H9 (cell line): ENCODE results near the gene UGT2B15. TPM values are rescaled to one million over a fixed set of nuclear protein-coding genes. Genes with fewer than 3 reads are reported as not detected.
"Not testable (repeated sequence)": the region's sequence is repeated elsewhere in the genome, so short reads cannot be mapped to it uniquely, and the experiment has no call there.

Experiments
- DNase-seq: peaks from one replicate; pipeline ENCODE4 v3.0.0-alpha.2; 2017
- H2AFZ ChIP-seq: one replicate; pipeline ENCODE4 v1.6.1; 2013; ENCODE audit warnings: mild to moderate bottlenecking, low read length, control low read depth, moderate library complexity
- H2AK5ac ChIP-seq: 2 replicates; pipeline ENCODE4 v1.6.1; 2013; ENCODE audit warnings: low read length, control low read depth, mixed read lengths; ENCODE audit not compliant: insufficient read length
- H2BK120ac ChIP-seq: one replicate; pipeline ENCODE4 v1.6.1; 2013; ENCODE audit warnings: low read depth, mild to moderate bottlenecking, low read length, control low read depth, inconsistent platforms; ENCODE audit not compliant: poor library complexity, severe bottlenecking
- H2BK12ac ChIP-seq: 2 replicates; pipeline ENCODE4 v1.6.1; 2013; ENCODE audit warnings: low read length, control low read depth, mixed read lengths, low read depth; ENCODE audit not compliant: insufficient read length
- H2BK15ac ChIP-seq: 2 replicates; pipeline ENCODE4 v1.6.1; 2013; ENCODE audit warnings: low read depth, low read length, control low read depth
- H2BK20ac ChIP-seq: one replicate; pipeline ENCODE4 v1.6.1; 2013; ENCODE audit warnings: low read depth, mild to moderate bottlenecking, low read length, control low read depth, inconsistent platforms; ENCODE audit not compliant: poor library complexity, severe bottlenecking
- H2BK5ac ChIP-seq: 2 replicates; pipeline ENCODE4 v1.6.1; 2013; ENCODE audit warnings: low read length, control low read depth, mixed read lengths; ENCODE audit not compliant: insufficient read length
- H3K14ac ChIP-seq: 2 replicates; pipeline ENCODE4 v1.6.1; 2013; ENCODE audit warnings: low read length, control low read depth; ENCODE audit not compliant: insufficient read depth
- H3K18ac ChIP-seq: 2 replicates; pipeline ENCODE4 v1.6.1; 2013; ENCODE audit warnings: low read depth, mild to moderate bottlenecking, mixed read lengths, low read length, control low read depth; ENCODE audit not compliant: insufficient read length
- H3K23ac ChIP-seq: 2 replicates; pipeline ENCODE4 v1.6.1; 2013; ENCODE audit warnings: low read length, control low read depth, mixed read lengths, low read depth; ENCODE audit not compliant: insufficient read length
- H3K23me2 ChIP-seq: 2 replicates; pipeline ENCODE4 v1.6.1; 2013; ENCODE audit warnings: low read depth, mild to moderate bottlenecking, mixed read lengths, low read length, control low read depth; ENCODE audit not compliant: insufficient read length, poor library complexity, severe bottlenecking
- H3K27ac ChIP-seq: 2 replicates; pipeline ENCODE4 v1.5.1; 2013; ENCODE audit warnings: low read length, control low read depth, mixed read lengths, low read depth; ENCODE audit not compliant: insufficient read length
- H3K27me3 ChIP-seq: 2 replicates; pipeline ENCODE4 v1.6.1; 2013; ENCODE audit warnings: low read length, control low read depth, inconsistent platforms; ENCODE audit not compliant: insufficient read depth
- H3K4ac ChIP-seq: 2 replicates; pipeline ENCODE4 v1.6.1; 2013; ENCODE audit warnings: low read depth, mild to moderate bottlenecking, control low read depth, inconsistent platforms, low read length, moderate library complexity
- H3K4me1 ChIP-seq: 2 replicates; pipeline ENCODE4 v1.6.1; 2013; ENCODE audit warnings: low read length, control low read depth, inconsistent platforms; ENCODE audit not compliant: insufficient read depth
- H3K4me2 ChIP-seq: 2 replicates; pipeline ENCODE4 v1.6.1; 2013; ENCODE audit warnings: low read length, control low read depth, mixed read lengths; ENCODE audit not compliant: insufficient read length, insufficient read depth
- H3K56ac ChIP-seq: 2 replicates; pipeline ENCODE4 v1.6.1; 2013; ENCODE audit warnings: low read depth, mild to moderate bottlenecking, mixed read lengths, low read length, control low read depth; ENCODE audit not compliant: insufficient read length
- H3K79me1 ChIP-seq: 2 replicates; pipeline ENCODE4 v1.6.1; 2013; ENCODE audit warnings: low read depth, mild to moderate bottlenecking, moderate library complexity, low read length, control low read depth, inconsistent platforms; ENCODE audit not compliant: insufficient read depth, poor library complexity, severe bottlenecking
- H3K79me2 ChIP-seq: 2 replicates; pipeline ENCODE4 v1.6.1; 2013; ENCODE audit warnings: low read length, control low read depth, inconsistent platforms; ENCODE audit not compliant: insufficient read depth
- H3K9ac ChIP-seq: 2 replicates; pipeline ENCODE4 v1.6.1; 2013; ENCODE audit warnings: low read length, control low read depth, mixed read lengths; ENCODE audit not compliant: insufficient read length; ENCODE audit errors: extremely low read depth
- H3K9me3 ChIP-seq: one replicate; pipeline ENCODE4 v1.6.1; 2013; ENCODE audit warnings: low read depth, low read length, inconsistent platforms; ENCODE audit not compliant: control insufficient read depth
- H3T11ph ChIP-seq: one replicate; pipeline ENCODE4 v1.6.1; 2013; ENCODE audit warnings: mild to moderate bottlenecking, low read length, control low read depth, inconsistent platforms
- H4K20me1 ChIP-seq: one replicate; pipeline ENCODE4 v1.6.1; 2013; ENCODE audit not compliant: control insufficient read depth, insufficient read length, insufficient read depth
- H4K5ac ChIP-seq: 2 replicates; pipeline ENCODE4 v1.6.1; 2013; ENCODE audit warnings: low read depth, mild to moderate bottlenecking, mixed read lengths, low read length, control low read depth; ENCODE audit not compliant: insufficient read length
- H4K8ac ChIP-seq: replicated peaks from 2 replicates; pipeline ENCODE4 v1.6.1; 2013; ENCODE audit warnings: low read length, control low read depth, mixed read lengths, low read depth; ENCODE audit not compliant: insufficient read length
- H4K91ac ChIP-seq: 2 replicates; pipeline ENCODE4 v1.6.1; 2013; ENCODE audit warnings: low read depth, mild to moderate bottlenecking, moderate library complexity, mixed read lengths, low read length, control low read depth; ENCODE audit not compliant: insufficient read length
- H3K27ac Mint-ChIP-seq, 3 experiments: 2 replicates in 2 of 3; 3 replicates in 1 of 3; pipeline ENCODE4 v1.8.0; 2020 to 2021; ENCODE audit warnings: mixed read lengths in 3 of 3, mild to moderate bottlenecking in 1 of 3, moderate library complexity in 1 of 3
- H3K27me3 Mint-ChIP-seq: 2 replicates; pipeline ENCODE4 v1.8.0; 2021; ENCODE audit warnings: low read depth, mild to moderate bottlenecking, moderate library complexity, mixed read lengths
- H3K36me3 Mint-ChIP-seq, 3 experiments: 2 replicates in 2 of 3; 3 replicates in 1 of 3; pipeline ENCODE4 v1.8.0; 2020 to 2021; ENCODE audit warnings: low read depth in 3 of 3, mixed read lengths in 3 of 3; ENCODE audit not compliant: insufficient read depth in 1 of 3
- H3K4me1 Mint-ChIP-seq, 2 experiments: 2 replicates each; pipeline ENCODE4 v1.8.0; 2020; ENCODE audit warnings: mixed read lengths in 2 of 2
- H3K4me3 Mint-ChIP-seq, 2 experiments: 2 replicates in 1 of 2; 3 replicates in 1 of 2; pipeline ENCODE4 v1.8.0; 2020 to 2021; ENCODE audit warnings: mild to moderate bottlenecking in 2 of 2, mixed read lengths in 2 of 2, moderate library complexity in 1 of 2
- H3K9me3 Mint-ChIP-seq, 2 experiments: 2 replicates in 1 of 2; 3 replicates in 1 of 2; pipeline ENCODE4 v1.8.0; 2020; ENCODE audit warnings: mild to moderate bottlenecking in 2 of 2, mixed read lengths in 2 of 2, moderate library complexity in 1 of 2
- CTCF ChIP-seq: fragments of 200-600 bp; sonication (generic); conservative IDR thresholded peaks from 3 replicates; pipeline ENCODE4 v1.8.0; 2021; ENCODE audit warnings: antibody characterized with exemption, mild to moderate bottlenecking
- total RNA-seq: library from RNA; stranded (reverse); gene quantifications from 2 replicates; pipeline ENCODE4 v1.2.1, GENCODE V29; 2021

UGT2B15 gene
- total RNA-seq, 1 experiment from 2014 or later: not detected

GRCh38 chr4:68658672-68659071, 11.8 kb downstream of the UGT2B15 start:
- H3K23me2 ChIP-seq: no peaks in the 10 kb centered on the region
- DNase-seq: no peak
- no peak overlapping the region for H3K18ac ChIP-seq
- H3K9ac ChIP-seq: no peak overlapping the region
- no peaks in the 10 kb centered on the region for H4K20me1 ChIP-seq
- H3K79me2 ChIP-seq: no peaks in the 10 kb centered on the region
- H2AK5ac ChIP-seq: no peak overlapping the region
- H3T11ph ChIP-seq: no peak overlapping the region
- no peaks in the 10 kb centered on the region for H3K27me3 Mint-ChIP-seq
- no peak overlapping the region for H3K23ac ChIP-seq
- peaks cover 3 to 15% (median 4%) of the 10 kb centered on the region in 3 experiments; a peak in 6 of 7 replicates for H3K36me3 Mint-ChIP-seq
- H4K5ac ChIP-seq: no peak overlapping the region
- no peak overlapping the region for H3K4me2 ChIP-seq
- H3K4ac ChIP-seq: no peak overlapping the region
- no peak overlapping the region for H2AFZ ChIP-seq
- no peak overlapping the region for H2BK5ac ChIP-seq
- TF ChIP-seq CTCF: no peak
- no peak overlapping the region for H2BK20ac ChIP-seq
- no peak overlapping the region for H2BK120ac ChIP-seq
- no peak overlapping the region for H2BK12ac ChIP-seq
- H3K9me3 Mint-ChIP-seq: peaks cover 3 to 4% of the 10 kb centered on the region in 2 experiments; a peak in 4 of 5 replicates
- H4K91ac ChIP-seq: no peak overlapping the region
- no peaks in the 10 kb centered on the region for H3K9me3 ChIP-seq
- H4K8ac ChIP-seq: no peak overlapping the region
- H3K4me3 Mint-ChIP-seq: no peak overlapping the region
- H3K4me1 ChIP-seq: peaks cover 8% of the 10 kb centered on the region; the same call in 1 of the 2 replicates
- no peak overlapping the region for H3K14ac ChIP-seq
- peaks cover 43 to 44% of the 10 kb centered on the region in 2 experiments for H3K4me1 Mint-ChIP-seq
- no peaks in the 10 kb centered on the region for H3K27me3 ChIP-seq
- H3K27ac ChIP-seq: no peak overlapping the region
- no peak overlapping the region for H2BK15ac ChIP-seq
- H3K27ac Mint-ChIP-seq: peak overlapping the region in 1 of 3 experiments; percentile 48; a peak in 1 of 7 replicates
- no peak overlapping the region for H3K56ac ChIP-seq
- H3K79me1 ChIP-seq: no peaks in the 10 kb centered on the region

DNA sequence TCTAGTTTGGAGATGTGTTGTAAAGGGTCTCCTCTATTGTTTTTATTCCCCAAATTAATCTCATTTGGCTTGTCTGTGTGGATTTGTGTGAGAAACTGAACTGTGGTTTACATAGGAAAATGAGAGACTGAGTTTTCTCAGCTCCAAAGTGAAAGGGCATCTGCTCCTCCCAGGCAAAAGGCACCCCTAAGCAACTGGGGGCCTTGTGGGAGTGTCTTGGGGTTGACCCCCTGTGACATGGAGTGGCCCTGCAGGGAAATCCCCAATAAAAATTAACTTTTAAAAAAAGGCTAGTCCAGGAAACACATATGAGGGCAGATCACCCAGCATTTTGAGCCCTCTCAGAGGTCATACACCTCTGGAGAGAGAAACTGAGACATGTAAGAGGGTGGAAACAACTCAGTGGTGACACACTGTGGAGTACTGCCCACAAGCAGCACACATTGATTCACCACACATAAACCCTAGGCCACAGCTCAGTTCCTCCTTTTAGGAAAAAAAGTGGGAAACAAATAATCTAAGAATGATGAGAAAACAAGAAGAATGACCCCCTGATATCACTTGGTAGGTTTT, 13.3 kb downstream of the UGT2B15 start:
- not testable (repeated sequence) for H3K27ac ChIP-seq, H3K4me2 ChIP-seq, H3K27me3 ChIP-seq, H3K79me2 ChIP-seq, H2BK15ac ChIP-seq, H3T11ph ChIP-seq, H3K79me1 ChIP-seq, H2AK5ac ChIP-seq, H3K23me2 ChIP-seq, H3K23ac ChIP-seq, H3K4me3 Mint-ChIP-seq, H3K9me3 ChIP-seq, H2BK12ac ChIP-seq, H3K9ac ChIP-seq, H3K56ac ChIP-seq, H3K18ac ChIP-seq, H2BK5ac ChIP-seq, H3K4me1 ChIP-seq, H2BK120ac ChIP-seq, DNase-seq, H2BK20ac ChIP-seq, H2AFZ ChIP-seq, H4K91ac ChIP-seq, H3K27me3 Mint-ChIP-seq, H4K8ac ChIP-seq, H4K5ac ChIP-seq, H3K14ac ChIP-seq, H3K9me3 Mint-ChIP-seq, H3K4ac ChIP-seq, H4K20me1 ChIP-seq
- Mint-ChIP-seq H3K4me1 (peaks cover 39 to 40% of the 10 kb centered on the region in 2 experiments), H3K27ac (peak overlapping the region in 2 of 3 experiments; percentile 46 to 80; a peak in 3 of 7 replicates), H3K36me3 (peaks cover 3 to 15% (median 4%) of the 10 kb centered on the region in 3 experiments; a peak in 6 of 7 replicates)
